K562 (cell line): Measurements from ENCODE around the gene KDM2A. TPM values are rescaled to one million over a fixed set of nuclear protein-coding genes. Genes with fewer than 3 reads are reported as not detected.

Experiments used
- ATAC-seq: fragments of 200-7000 bp; cut with Tn5 transposase; 3 replicates; pipeline ENCODE4 v1.9.1; 2020; ENCODE audit warnings: moderate library complexity
- BruUV-seq: library from RNA; stranded (reverse); fragments of 400-500 nt; replicated peaks from 2 replicates; lab custom pipeline; 2021; lab: Mats Ljungman, UMichigan
- CTCF ChIA-PET: fragments of 300-600 bp; formaldehyde crosslinking; extraction: SDS; loops from one replicate; lab custom pipeline; 2021; ENCODE audit warnings: low intra/inter-chr PET ratio; lab: Yijun Ruan, JAX
- POLR2A ChIA-PET: fragments of 300-600, 350-650 bp; sonication (Branson Sonifier 250); formaldehyde crosslinking; extraction: SDS; loops from one replicate; lab custom pipeline; 2021; ENCODE audit warnings: antibody characterized with exemption, inconsistent platforms; lab: Yijun Ruan, JAX
- DNase-seq, 4 experiments: peaks; one replicate each; pipeline versions ENCODE4 v3.0.0 to v3.0.0-alpha.2; 2011 to 2018; ENCODE audit warnings: low spot score in 3 of 4, mixed read lengths in 3 of 4; ENCODE audit errors: extremely low read depth in 1 of 4
- FAIRE-seq: peaks from 2 replicates; lab custom pipeline; 2011; peaks lifted over from hg19 to GRCh38; lab: Jason Lieb, UNC
- H2AFZ ChIP-seq: 2 replicates; pipeline ENCODE4 v1.6.0; 2011; ENCODE audit warnings: low read depth, low read length, control low read depth, inconsistent platforms
- H3K27ac ChIP-seq: fragments of 200-600 bp; 3 replicates; pipeline ENCODE4 v1.8.0; 2011; ENCODE audit warnings: low read depth, mild to moderate bottlenecking, control low read depth, inconsistent platforms, low read length, moderate library complexity, mixed read lengths; ENCODE audit errors: extremely low read depth
- H3K27me3 ChIP-seq, 2 experiments: fragments of 300-600 bp in 1 of 2; 2 replicates in 1 of 2; 3 replicates in 1 of 2; pipeline versions ENCODE4 v1.6.0 to v1.8.0; 2011; ENCODE audit warnings: inconsistent platforms in 2 of 2, low read length in 2 of 2, mild to moderate bottlenecking in 1 of 2, mixed read lengths in 1 of 2, moderate library complexity in 1 of 2; ENCODE audit not compliant: control insufficient read depth in 2 of 2, insufficient read depth in 2 of 2
- H3K36me3 ChIP-seq: fragments of 300-600 bp; 3 replicates; pipeline ENCODE4 v1.8.0; 2011; ENCODE audit warnings: mild to moderate bottlenecking, low read length, inconsistent platforms; ENCODE audit not compliant: control insufficient read depth, insufficient read depth
- H3K4me1 ChIP-seq, 2 experiments: fragments of 200-600 bp in 1 of 2; replicated peaks in 1 of 2; 2 replicates in 1 of 2; 3 replicates in 1 of 2; pipeline versions ENCODE4 v1.5.1 to v1.8.0; 2011; ENCODE audit warnings: inconsistent platforms in 2 of 2, low read length in 2 of 2, mild to moderate bottlenecking in 1 of 2, mixed read lengths in 1 of 2, moderate library complexity in 1 of 2; ENCODE audit not compliant: control insufficient read depth in 2 of 2, insufficient read depth in 2 of 2
- H3K4me2 ChIP-seq: 2 replicates; pipeline ENCODE4 v1.6.1; 2011; ENCODE audit warnings: low read length, control low read depth, inconsistent platforms, mixed read lengths; ENCODE audit not compliant: insufficient read depth
- H3K4me3 ChIP-seq: fragments of 200-600 bp; sonication (generic), shearing (Covaris generic); 2 replicates; pipeline ENCODE4 v1.5.1; 2016; ENCODE audit warnings: control low read depth, inconsistent platforms
- H3K79me2 ChIP-seq: fragments of 200-600 bp; 3 replicates; pipeline ENCODE4 v1.8.0; 2011; ENCODE audit warnings: low read length, inconsistent platforms; ENCODE audit not compliant: control insufficient read depth, insufficient read depth
- H3K9ac ChIP-seq, 2 experiments: 2 replicates each; pipeline versions ENCODE4 v1.6.0 to v1.6.1; 2011; ENCODE audit warnings: low read depth in 2 of 2, low read length in 2 of 2, control low read depth in 1 of 2, inconsistent platforms in 1 of 2, mild to moderate bottlenecking in 1 of 2, mixed read lengths in 1 of 2; ENCODE audit not compliant: insufficient read depth in 1 of 2
- H3K9me1 ChIP-seq: one replicate; pipeline ENCODE4 v1.6.0; 2011; ENCODE audit warnings: inconsistent platforms, mild to moderate bottlenecking, low read length, moderate library complexity; ENCODE audit not compliant: control insufficient read depth, insufficient read depth
- H3K9me3 ChIP-seq: replicated peaks from 2 replicates; pipeline ENCODE4 v1.5.1; 2011; ENCODE audit warnings: low read depth, low read length, inconsistent platforms; ENCODE audit not compliant: control insufficient read depth, insufficient read depth
- H4K20me1 ChIP-seq: replicated peaks from 2 replicates; pipeline ENCODE4 v1.6.1; 2011; ENCODE audit warnings: low read length, inconsistent platforms, mixed read lengths; ENCODE audit not compliant: control insufficient read depth, insufficient read depth
- ESRRB ChIP-seq: fragments of 250-450 bp; sonication (Bioruptor Pico); IDR thresholded peaks from 2 replicates; pipeline ENCODE4 v1.5.0; 2020; ENCODE audit warnings: mild to moderate bottlenecking, moderate library complexity, borderline replicate concordance
- FOXA1 ChIP-seq: fragments of 450-650 bp; IDR thresholded peaks from 2 replicates; pipeline ENCODE4 v1.6.1; 2016; ENCODE audit warnings: mild to moderate bottlenecking, borderline replicate concordance
- HNRNPUL1 ChIP-seq: fragments of 200-400 bp; formaldehyde crosslinking; IDR thresholded peaks from 2 replicates; pipeline ENCODE4 v1.6.1; 2017; ENCODE audit warnings: low read length
- MTA3 ChIP-seq: fragments of 450-650 bp; formaldehyde crosslinking; IDR thresholded peaks from 2 replicates; pipeline ENCODE4 v1.6.1; 2017; ENCODE audit warnings: mild to moderate bottlenecking, borderline replicate concordance
- MXI1 ChIP-seq: IDR thresholded peaks from 2 replicates; pipeline ENCODE4 v1.6.1; 2011; ENCODE audit warnings: low read depth, mild to moderate bottlenecking, improper control_type of control experiment, low read length
- WGBS: fragments of 100-300 bp; shearing (Covaris generic); methylation state at CpG from one replicate; pipeline ENCODE4 v1.1.6; 2016; ENCODE audit warnings: low coverage, mixed read lengths; ENCODE audit not compliant: insufficient coverage; ENCODE audit errors: missing lambda C conversion rate; 5-methylcytosine and 5-hydroxymethylcytosine counted together
- in situ Hi-C: fragments of 300-500 bp; cut with MboI; formaldehyde crosslinking; loops from 4 replicates; pipeline ENCODE4 v1.15.0; 2018; ENCODE audit warnings: inconsistent platforms, mixed read lengths
- intact Hi-C: fragments of 100-400 bp; cut with micrococcal nuclease; formaldehyde crosslinking; loops from 2 replicates; pipeline ENCODE4 v1.14.2; 2022
- polyA plus RNA-seq, 8 experiments: library from polyadenylated mRNA; depleted of rRNA in 4 of 8; stranded (reverse) in 5 of 8; unstranded in 3 of 8; fragments of >200 nt; fragmentation: Nextera tagmentation in 2 of 8; fragmentation: Illumina TruSeq in 1 of 8; extraction: Ambion mirVana in 2 of 8; extraction: Trizol in 1 of 8; gene quantifications; 2 replicates each; pipeline versions ENCODE4 v1.2.1 to v1.2.3, GENCODE V29; 2011 to 2014; ENCODE audit warnings: inconsistent platforms in 1 of 8, missing spikeins in 1 of 8
- total RNA-seq, 7 experiments: library from RNA; depleted of rRNA in 6 of 7; stranded (reverse); fragments of >200 nt in 6 of 7; fragmentation: Illumina TruSeq in 2 of 7; extraction: Trizol in 2 of 7; gene quantifications; 2 replicates each; pipeline versions ENCODE4 v1.2.1 to v1.2.3, GENCODE V29; 2011 to 2021; ENCODE audit warnings: low replicate concordance in 1 of 7
- TF ChIP-seq, protein P1 (sequence below): fragments of 450-650 bp; IDR thresholded peaks from 2 replicates; pipeline ENCODE4 v1.7.1; 2018; ENCODE audit warnings: mild to moderate bottlenecking, low read depth; ENCODE audit not compliant: partially characterized antibody

Gene KDM2A
- total and polyA plus RNA-seq, 9 of the 15 experiments (the other 6 are each of a cell fraction or from before 2014, with no cell fraction given), result 5.0 to 39.3 (median 21.3) TPM

DNA sequence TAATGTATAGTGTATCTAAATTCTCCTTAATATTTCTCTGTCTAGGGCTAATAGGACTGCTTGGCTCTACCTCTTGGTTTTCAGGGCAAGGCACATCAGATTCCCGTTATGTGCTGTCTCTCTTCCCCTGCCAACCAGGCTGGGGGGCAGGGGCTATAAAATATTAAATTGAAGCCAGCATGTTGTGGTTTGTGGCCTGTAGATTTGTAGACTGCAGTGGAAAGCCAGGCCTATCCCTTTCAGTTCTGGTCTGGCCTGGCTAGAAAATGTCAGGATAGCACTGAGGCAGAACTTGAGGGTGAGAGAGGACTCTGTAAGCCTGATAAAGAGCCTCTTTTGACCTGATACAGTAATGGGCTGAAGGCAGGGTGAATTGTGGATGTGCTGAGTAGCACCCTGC lies 132.8 kb downstream of the KDM2A start:
- BruUV-seq, result no TSS peak
- H3K9ac ChIP-seq, result no peak overlapping the region
- peaks cover 1 to 16% of the 10 kb centered on the region in 2 experiments; a peak in 2 of 5 replicates for H3K4me1 ChIP-seq
- in situ Hi-C loops, result no loop called here
- no peaks in the 10 kb centered on the region for H3K27me3 ChIP-seq
- peaks cover 13% of the 10 kb centered on the region; the same call in 1 of the 2 replicates for H4K20me1 ChIP-seq
- peaks cover 2% of the 10 kb centered on the region; the same call in 2 of the 3 replicates for H3K79me2 ChIP-seq
- CTCF ChIA-PET, result no interaction called here
- no peak overlapping the region for H3K4me3 ChIP-seq
- 100% methylated on average over 1 of the region's 1 CpG for WGBS
- H3K36me3 ChIP-seq, result peaks cover 99% of the 10 kb centered on the region
- TF ChIP-seq MXI1 (no peak), HNRNPUL1 (no peak), ESRRB (no peak), FOXA1 (no peak), MTA3 (no peak)
- TF ChIP-seq, protein P1, sequence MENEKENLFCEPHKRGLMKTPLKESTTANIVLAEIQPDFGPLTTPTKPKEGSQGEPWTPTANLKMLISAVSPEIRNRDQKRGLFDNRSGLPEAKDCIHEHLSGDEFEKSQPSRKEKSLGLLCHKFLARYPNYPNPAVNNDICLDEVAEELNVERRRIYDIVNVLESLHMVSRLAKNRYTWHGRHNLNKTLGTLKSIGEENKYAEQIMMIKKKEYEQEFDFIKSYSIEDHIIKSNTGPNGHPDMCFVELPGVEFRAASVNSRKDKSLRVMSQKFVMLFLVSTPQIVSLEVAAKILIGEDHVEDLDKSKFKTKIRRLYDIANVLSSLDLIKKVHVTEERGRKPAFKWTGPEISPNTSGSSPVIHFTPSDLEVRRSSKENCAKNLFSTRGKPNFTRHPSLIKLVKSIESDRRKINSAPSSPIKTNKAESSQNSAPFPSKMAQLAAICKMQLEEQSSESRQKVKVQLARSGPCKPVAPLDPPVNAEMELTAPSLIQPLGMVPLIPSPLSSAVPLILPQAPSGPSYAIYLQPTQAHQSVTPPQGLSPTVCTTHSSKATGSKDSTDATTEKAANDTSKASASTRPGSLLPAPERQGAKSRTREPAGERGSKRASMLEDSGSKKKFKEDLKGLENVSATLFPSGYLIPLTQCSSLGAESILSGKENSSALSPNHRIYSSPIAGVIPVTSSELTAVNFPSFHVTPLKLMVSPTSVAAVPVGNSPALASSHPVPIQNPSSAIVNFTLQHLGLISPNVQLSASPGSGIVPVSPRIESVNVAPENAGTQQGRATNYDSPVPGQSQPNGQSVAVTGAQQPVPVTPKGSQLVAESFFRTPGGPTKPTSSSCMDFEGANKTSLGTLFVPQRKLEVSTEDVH, result no peak
- ATAC-seq (no peak; the same call in 2 of the 3 replicates), DNase-seq (no peak), FAIRE-seq (no peak)
- H2AFZ ChIP-seq, result no peak overlapping the region
- intact Hi-C loops, result no loop called here
- no peaks in the 10 kb centered on the region for H3K9me3 ChIP-seq
- no peak overlapping the region for H3K4me2 ChIP-seq
- POLR2A ChIA-PET, result interaction anchor here (0.6 to 6.8 kb wide), 6 partner anchors 9 to 169 kb away, joined by 3 to 58 read pairs (median 4); no protein-coding TSS in a partner anchor
- H3K27ac ChIP-seq, result no peak overlapping the region
- no peaks in the 10 kb centered on the region for H3K9me1 ChIP-seq
